B cell (primary cell): ENCODE measurements around the gene GNL3. TPM values are rescaled to one million over a fixed set of nuclear protein-coding genes. Genes with fewer than 3 reads are reported as not detected.

ENCODE experiments used
- ATAC-seq: fragments of 200-7000 bp; cut with Tn5 transposase; one replicate; pipeline ENCODE4 v1.10.0; 2021; ENCODE audit warnings: low read depth, mild to moderate bottlenecking, moderate number of reproducible peaks, moderate library complexity
- CTCF ChIA-PET: fragments of 350-600 bp; sonication (Branson Sonifier 250); formaldehyde crosslinking; loops from one replicate; lab custom pipeline; 2021; ENCODE audit warnings: antibody characterized with exemption, inconsistent platforms; lab: Charles Lee
- POLR2A ChIA-PET: fragments of 350-600 bp; sonication (Branson Sonifier 250); formaldehyde crosslinking; loops from one replicate; lab custom pipeline; 2021; ENCODE audit warnings: antibody characterized with exemption; lab: Charles Lee
- DNase-seq: peaks from one replicate; pipeline ENCODE4 v3.0.0; 2013
- H2AFZ ChIP-seq: 2 replicates; pipeline ENCODE4 v1.6.1; 2012; ENCODE audit warnings: mild to moderate bottlenecking, low read depth, low read length; ENCODE audit not compliant: insufficient read depth, poor library complexity, severe bottlenecking
- H3K27ac ChIP-seq, 2 donors: 1 replicate in 1 of 2; 2 replicates in 1 of 2; pipeline ENCODE4 v1.5.1; 2012 to 2013; ENCODE audit warnings: low read length in 2 of 2, mild to moderate bottlenecking in 2 of 2, moderate library complexity in 1 of 2
- H3K27me3 ChIP-seq, 4 experiments: fragments of 200-600 bp in 1 of 4; sonication (generic) in 1 of 4; replicated peaks in 1 of 4; 1 replicate in 2 of 4; 2 replicates in 2 of 4; pipeline versions ENCODE4 v1.6.1 to v1.7.0; 2013 to 2016; ENCODE audit warnings: low read length in 3 of 4, mild to moderate bottlenecking in 2 of 4, mixed read lengths in 1 of 4, moderate library complexity in 1 of 4; ENCODE audit not compliant: insufficient read depth in 4 of 4, control insufficient read depth in 3 of 4; ENCODE audit errors: control extremely low read depth in 1 of 4
- H3K36me3 ChIP-seq, 2 experiments: replicated peaks in 1 of 2; 1 replicate in 1 of 2; 2 replicates in 1 of 2; pipeline versions ENCODE4 v1.6.1 to v1.7.1; 2013; ENCODE audit warnings: low read length in 1 of 2; ENCODE audit not compliant: insufficient read depth in 2 of 2, control insufficient read depth in 1 of 2; ENCODE audit errors: control extremely low read depth in 1 of 2, extremely low read depth in 1 of 2
- H3K4me1 ChIP-seq, 2 donors: fragments of 200-600 bp in 1 of 2; sonication (generic) in 1 of 2; 1 replicate in 1 of 2; 2 replicates in 1 of 2; pipeline versions ENCODE4 v1.5.1 to v1.6.1; 2013 to 2017; ENCODE audit warnings: low read length in 2 of 2; ENCODE audit not compliant: control insufficient read depth in 2 of 2, insufficient read depth in 2 of 2
- H3K4me2 ChIP-seq: replicated peaks from 2 replicates; pipeline ENCODE3; 2012; ENCODE audit warnings: mild to moderate bottlenecking, low read depth, low read length; ENCODE audit not compliant: poor library complexity, severe bottlenecking
- H3K4me3 ChIP-seq, 5 experiments: fragments of 200-600 bp in 1 of 5; sonication (generic) in 1 of 5; 1 replicate in 3 of 5; 2 replicates in 2 of 5; pipeline versions ENCODE4 v1.5.1 to v1.7.0; 2011 to 2016; ENCODE audit warnings: low read length in 4 of 5, mild to moderate bottlenecking in 4 of 5, low read depth in 2 of 5, control low read depth in 1 of 5, moderate library complexity in 1 of 5; ENCODE audit not compliant: insufficient read depth in 1 of 5; ENCODE audit errors: control extremely low read depth in 1 of 5, extremely low read depth in 1 of 5
- H3K79me2 ChIP-seq: fragments of 200-600 bp; sonication (generic); one replicate; pipeline ENCODE4 v1.6.0; 2016; ENCODE audit warnings: low read length; ENCODE audit not compliant: control insufficient read depth, insufficient read depth
- H3K9ac ChIP-seq: fragments of 200-600 bp; sonication (generic); 2 replicates; pipeline ENCODE4 v1.6.1; 2017; ENCODE audit warnings: mild to moderate bottlenecking, low read length, moderate library complexity
- H3K9me3 ChIP-seq, 3 donors: one replicate each; pipeline versions ENCODE4 v1.6.1 to v1.7.1; 2013; ENCODE audit warnings: low read length in 2 of 3; ENCODE audit not compliant: control insufficient read depth in 2 of 3, insufficient read depth in 1 of 3; ENCODE audit errors: control extremely low read depth in 1 of 3
- H4K20me1 ChIP-seq: 2 replicates; pipeline ENCODE4 v1.6.0; 2012; ENCODE audit warnings: mild to moderate bottlenecking, low read length; ENCODE audit not compliant: insufficient read depth, control insufficient read depth, poor library complexity, severe bottlenecking
- H3K27ac Mint-ChIP-seq: one replicate; pipeline ENCODE4 v1.8.0; 2021; ENCODE audit warnings: mixed read lengths
- H3K27me3 Mint-ChIP-seq: one replicate; pipeline ENCODE4 v1.8.0; 2021; ENCODE audit warnings: mixed read lengths
- H3K4me1 Mint-ChIP-seq: one replicate; pipeline ENCODE4 v1.8.0; 2021; ENCODE audit warnings: mixed read lengths
- H3K4me3 Mint-ChIP-seq: one replicate; pipeline ENCODE4 v1.8.0; 2021; ENCODE audit warnings: mixed read lengths
- H3K9me3 Mint-ChIP-seq: one replicate; pipeline ENCODE4 v1.8.0; 2022; ENCODE audit warnings: mixed read lengths; ENCODE audit not compliant: insufficient read depth
- CTCF ChIP-seq: fragments of 200-600 bp; IDR thresholded peaks from one replicate; pipeline ENCODE4 v1.8.0; 2022; ENCODE audit warnings: antibody characterized with exemption, mild to moderate bottlenecking
- EZH2 ChIP-seq: IDR thresholded peaks from 2 replicates; pipeline ENCODE4 v1.6.1; 2012; ENCODE audit warnings: borderline replicate concordance, low read depth, mild to moderate bottlenecking, moderate library complexity, low read length; ENCODE audit not compliant: insufficient read depth, poor library complexity, severe bottlenecking
- WGBS: methylation state at CpG from one replicate; pipeline ENCODE4 v1.1.5; 2013; ENCODE audit warnings: missing lambda C conversion rate; ENCODE audit not compliant: insufficient coverage; 5-methylcytosine and 5-hydroxymethylcytosine counted together
- intact Hi-C: fragments of 100-400 bp; cut with micrococcal nuclease; formaldehyde crosslinking; loops from one replicate; pipeline ENCODE4 v1.10.0; 2022
- polyA minus RNA-seq: library from RNA; depleted of rRNA, polyadenylated mRNA; stranded (reverse); fragments of >200 nt; gene quantifications from 2 replicates; pipeline ENCODE4 v1.2.3, GENCODE V29; 2012
- polyA plus RNA-seq: library from polyadenylated mRNA; depleted of rRNA; stranded (reverse); fragments of >200 nt; gene quantifications from 2 replicates; pipeline ENCODE4 v1.2.3, GENCODE V29; 2012
- total RNA-seq, 2 donors: library from RNA; stranded (reverse); fragments of 120-200 nt in 1 of 2; gene quantifications; 1 replicate in 1 of 2; 2 replicates in 1 of 2; pipeline versions ENCODE4 v1.2.3 to v1.2.4, GENCODE V29; 2013 to 2022

Gene GNL3
- total RNA-seq (67.3 and 68.5 TPM in 2 replicates), polyA plus RNA-seq (32.6 and 41.7 TPM in 2 replicates), polyA minus RNA-seq (31.3 and 34.0 TPM in 2 replicates)
- total RNA-seq (2013), result 103 TPM

DNA sequence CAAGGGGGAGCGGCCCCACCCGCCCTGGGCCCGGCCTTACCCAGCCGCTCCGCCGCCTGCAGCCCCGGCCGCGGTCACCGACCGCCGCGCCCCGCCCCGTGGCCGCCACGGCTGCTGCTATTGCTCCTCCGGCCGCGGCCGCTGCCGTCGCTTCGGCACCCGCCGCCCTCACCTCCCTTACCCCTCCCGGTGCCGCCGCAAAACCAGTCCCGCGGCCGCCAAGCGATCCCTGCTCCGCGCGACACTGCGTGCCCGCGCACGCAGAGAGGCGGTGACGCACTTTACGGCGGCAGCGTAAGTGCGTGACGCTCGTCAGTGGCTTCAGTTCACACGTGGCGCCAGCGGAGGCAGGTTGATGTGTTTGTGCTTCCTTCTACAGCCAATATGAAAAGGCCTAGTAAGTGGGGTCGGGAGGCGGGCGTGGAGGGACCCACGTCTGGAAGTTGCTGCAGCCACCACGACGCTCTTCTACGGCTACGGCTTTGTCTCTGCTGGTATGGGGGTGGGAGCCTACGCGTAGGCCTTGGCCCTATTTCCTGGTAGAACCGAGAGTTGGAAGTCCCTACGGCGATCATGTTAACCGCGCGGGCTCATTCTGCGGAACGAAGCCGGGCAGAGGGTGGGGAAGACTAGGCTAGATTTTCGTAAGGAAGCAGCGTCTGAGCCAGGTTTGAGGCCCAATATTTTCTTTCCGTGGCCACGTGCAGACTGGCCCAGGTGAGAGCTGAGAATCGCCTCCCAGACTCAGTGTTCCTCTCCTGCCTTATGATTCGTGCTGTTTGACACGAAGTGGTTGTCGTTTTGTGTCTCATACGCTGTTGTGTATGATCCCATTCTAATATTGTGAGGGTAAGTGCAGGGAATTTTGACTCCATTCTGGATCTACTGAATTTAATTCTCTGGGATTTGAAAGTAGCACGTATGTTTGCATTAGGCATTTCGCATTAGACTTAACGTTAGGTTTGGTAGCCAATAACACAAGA is at the start of gene GNL3, which contains the start of gene PBRM1:
TSS of gene GNL3 (plus strand) at position 324 of the 983 bp plus-strand sequence. CDS start at position 385, 61 bp downstream.
TSS of gene PBRM1 (minus strand) at position 205 of the 983 bp plus-strand sequence.
- whole genome bisulfite sequencing, result 0% methylated on average over 74 of the region's 82 CpGs
- H3K4me1 Mint-ChIP-seq, result peaks cover 36% of the 10 kb centered on the region
- H3K27me3 ChIP-seq, result no peaks in the 10 kb centered on the region
- ATAC-seq (peak; percentile 86), DNase-seq (peak; percentile 98)
- peak within 1 kb of the TSS; percentile 82 for H3K9ac ChIP-seq
- peak within 1 kb of the TSS; percentile 88 for H3K4me2 ChIP-seq
- H3K4me3 ChIP-seq, result peak within 1 kb of the TSS; percentile 67 to 90 (median 86)
- peaks cover 0 to 41% of the 10 kb centered on the region in 2 experiments for H3K36me3 ChIP-seq
- TF ChIP-seq EZH2 (no peak), CTCF (no peak)
- H2AFZ ChIP-seq, result peak within 1 kb of the TSS; percentile 75
- H3K27ac Mint-ChIP-seq, result peak within 1 kb of the TSS; percentile 100
- CTCF ChIA-PET, result no interaction called here
- H3K27me3 Mint-ChIP-seq, result no peaks in the 10 kb centered on the region
- intact Hi-C loops, result loop anchor here (1.0 to 5.0 kb wide), 7 partner anchors 20 to 661 kb away; partner anchors contain the start of genes DCP1A, NEK4, NISCH and RFT1
- H3K9me3 Mint-ChIP-seq, result no peaks in the 10 kb centered on the region
- H3K4me1 ChIP-seq, result peaks cover 20 to 21% of the 10 kb centered on the region in 2 donors
- no peaks in the 10 kb centered on the region for H3K9me3 ChIP-seq
- H3K79me2 ChIP-seq, result peaks cover 64% of the 10 kb centered on the region
- H3K27ac ChIP-seq, result peak within 1 kb of the TSS; percentile 92 to 97
- POLR2A ChIA-PET, result interaction anchor here (3.1 kb wide), 1 partner anchor 20 kb away, joined by 9 read pairs; the partner anchor contains the start of genes GLT8D1 and SPCS1
- peaks cover 18% of the 10 kb centered on the region for H4K20me1 ChIP-seq
- peak within 1 kb of the TSS; percentile 99 for H3K4me3 Mint-ChIP-seq
